Ureter (tissue), 1 donor: ENCODE data around the gene TGFB1. TPM values are rescaled to one million over a fixed set of nuclear protein-coding genes. Genes with fewer than 3 reads are reported as not detected.
"Not testable (repeated sequence)": the region's sequence is repeated elsewhere in the genome, so short reads cannot be mapped to it uniquely, and the experiment has no call there.

Experiments used
- DNase-seq: peaks from one replicate; pipeline ENCODE4 v3.0.0-alpha.2; 2020; ENCODE audit warnings: low spot score
- total RNA-seq: library from RNA; stranded (reverse); gene quantifications from one replicate; pipeline ENCODE4 v1.2.4, GENCODE V29; 2023
- donor health status: DM: yes; HTN: yes; CAD: no.

TGFB1 gene
- total RNA-seq, 1 donor from 2014 or later: 26.3 TPM

DNA sequence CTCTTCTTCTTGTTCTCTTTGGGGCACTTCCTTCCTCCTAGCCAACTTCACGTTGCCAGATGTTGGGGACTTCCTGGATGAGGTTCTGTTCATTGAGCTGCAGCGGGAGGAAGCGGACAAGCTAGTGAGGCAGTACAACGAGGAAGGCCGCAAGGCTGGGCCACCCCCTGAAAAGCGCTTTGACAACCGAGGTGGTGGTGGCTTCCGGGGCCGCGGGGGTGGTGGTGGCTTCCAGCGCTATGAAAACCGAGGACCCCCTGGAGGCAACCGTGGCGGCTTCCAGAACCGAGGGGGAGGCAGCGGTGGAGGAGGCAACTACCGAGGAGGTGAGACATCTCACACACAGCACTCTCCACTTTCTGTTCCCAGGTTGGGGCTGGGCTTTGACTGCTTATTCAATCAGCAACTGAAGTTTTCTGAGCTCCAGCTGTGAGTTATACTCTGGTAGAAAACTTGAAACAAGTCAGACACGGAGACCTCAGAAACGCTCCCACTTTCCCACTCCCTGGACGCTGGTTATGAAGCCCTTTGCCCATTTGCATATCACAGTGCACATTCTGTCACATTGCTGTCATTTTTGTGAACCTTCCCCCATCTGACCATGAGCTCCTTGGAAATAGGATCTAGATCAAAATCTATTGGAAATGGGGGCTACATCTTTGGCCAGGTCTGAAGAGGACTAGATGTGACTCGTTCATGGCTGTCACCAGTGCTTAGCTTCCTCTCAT is 50.9 kb downstream of the TGFB1 start:
- DNase-seq: no peak

DNA sequence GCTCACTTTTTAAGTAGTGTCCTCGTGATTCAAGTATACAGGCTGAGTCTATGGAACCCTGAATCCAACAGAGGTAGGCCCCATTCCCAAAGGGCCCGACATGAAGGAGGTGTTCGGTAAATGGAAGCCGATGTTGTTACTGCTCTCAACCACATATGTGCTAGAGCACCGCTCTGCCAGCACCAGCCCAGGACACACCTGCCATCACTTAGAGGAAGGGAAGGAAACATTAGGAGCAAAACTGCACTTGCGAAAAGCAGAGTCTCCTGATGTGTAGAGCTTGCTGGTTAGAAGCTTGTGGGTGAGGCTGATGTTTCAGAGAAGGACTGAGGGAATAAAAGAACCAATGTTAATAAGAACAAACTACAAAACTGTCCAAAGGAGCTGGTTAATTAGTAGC is 53.2 kb downstream of the TGFB1 start:
- DNase-seq: no peak

DNA sequence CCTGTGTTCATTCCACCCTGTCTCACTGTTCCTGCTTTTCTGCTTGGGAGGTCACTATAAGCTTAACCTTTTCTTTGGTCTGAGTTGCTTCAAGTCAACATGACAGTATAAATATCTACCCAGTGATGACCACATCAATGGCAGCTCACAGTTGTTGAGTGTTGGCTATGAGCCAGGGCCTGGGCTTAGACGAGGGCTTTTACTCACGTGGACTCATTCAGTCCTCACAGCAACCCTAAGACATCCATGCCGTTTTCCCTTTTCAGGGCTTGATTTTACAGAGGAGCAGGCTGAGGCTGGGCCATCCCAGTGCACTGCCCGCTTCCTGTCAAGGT is 54.0 kb downstream of the TGFB1 start:
- no peak for DNase-seq

DNA sequence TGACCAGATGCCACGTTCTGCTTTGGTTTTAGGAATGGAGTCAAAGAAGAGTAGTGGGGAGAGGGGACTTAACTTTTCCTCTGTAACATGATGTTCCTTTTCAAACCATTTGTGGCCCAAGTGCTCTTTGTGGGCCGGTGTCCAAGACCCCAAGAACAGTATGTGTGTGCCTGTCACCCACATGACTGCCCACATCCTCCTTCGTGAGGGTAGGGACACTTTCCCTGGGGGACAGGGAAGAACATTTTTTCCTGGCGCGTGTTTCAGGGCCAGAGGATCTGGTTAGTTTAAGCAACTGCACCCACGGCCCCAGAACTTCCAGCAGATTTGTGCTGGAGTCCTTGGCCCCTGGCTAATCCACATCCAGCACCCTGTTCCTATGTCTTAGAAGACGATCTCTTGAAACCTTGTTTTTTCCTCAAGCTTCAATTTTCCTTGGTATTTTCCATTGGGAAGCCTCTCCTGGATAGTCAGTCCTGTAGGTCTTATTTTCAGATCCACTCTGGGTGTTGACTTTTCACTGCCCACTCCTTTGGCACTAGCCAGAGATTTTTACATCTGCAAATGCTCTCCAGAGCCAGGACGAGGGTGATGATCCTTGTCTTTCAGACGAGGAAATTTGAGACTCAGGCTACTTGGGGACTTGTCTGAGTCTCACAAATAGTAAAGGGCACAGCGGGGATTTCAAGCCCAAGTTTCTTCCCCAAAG is 54.5 kb downstream of the TGFB1 start:
- no peak for DNase-seq

DNA sequence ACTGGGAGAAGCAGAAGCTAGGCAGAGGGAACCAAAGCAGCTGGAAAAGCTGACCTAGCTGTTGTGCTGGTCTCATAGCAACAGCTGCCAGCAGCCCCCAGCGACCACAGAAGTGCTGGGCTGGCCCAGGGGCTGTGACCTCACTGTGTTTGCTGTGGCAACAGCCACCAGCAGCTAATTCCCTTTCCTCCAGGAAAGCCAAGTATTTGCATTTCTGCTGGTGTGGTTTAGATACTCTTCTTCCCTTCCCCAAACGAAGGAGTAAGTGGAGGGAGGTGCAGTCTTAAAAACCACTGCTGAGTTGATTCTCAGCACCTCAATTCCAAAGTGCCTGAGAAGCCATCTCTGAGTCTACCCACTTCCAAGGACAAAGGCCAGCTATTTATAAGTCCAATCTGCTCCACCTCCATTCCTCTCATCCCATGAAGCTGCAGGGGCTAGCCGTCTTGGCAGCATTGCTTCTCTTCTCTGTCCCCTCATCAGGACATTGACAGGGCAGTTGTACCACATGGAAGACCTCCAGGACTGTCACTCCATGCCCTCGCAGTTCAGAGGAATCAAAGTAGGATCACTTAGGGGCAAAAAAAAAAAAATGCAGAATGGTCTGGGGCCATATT is 55.3 kb downstream of the TGFB1 start:
- DNase-seq: no peak

DNA sequence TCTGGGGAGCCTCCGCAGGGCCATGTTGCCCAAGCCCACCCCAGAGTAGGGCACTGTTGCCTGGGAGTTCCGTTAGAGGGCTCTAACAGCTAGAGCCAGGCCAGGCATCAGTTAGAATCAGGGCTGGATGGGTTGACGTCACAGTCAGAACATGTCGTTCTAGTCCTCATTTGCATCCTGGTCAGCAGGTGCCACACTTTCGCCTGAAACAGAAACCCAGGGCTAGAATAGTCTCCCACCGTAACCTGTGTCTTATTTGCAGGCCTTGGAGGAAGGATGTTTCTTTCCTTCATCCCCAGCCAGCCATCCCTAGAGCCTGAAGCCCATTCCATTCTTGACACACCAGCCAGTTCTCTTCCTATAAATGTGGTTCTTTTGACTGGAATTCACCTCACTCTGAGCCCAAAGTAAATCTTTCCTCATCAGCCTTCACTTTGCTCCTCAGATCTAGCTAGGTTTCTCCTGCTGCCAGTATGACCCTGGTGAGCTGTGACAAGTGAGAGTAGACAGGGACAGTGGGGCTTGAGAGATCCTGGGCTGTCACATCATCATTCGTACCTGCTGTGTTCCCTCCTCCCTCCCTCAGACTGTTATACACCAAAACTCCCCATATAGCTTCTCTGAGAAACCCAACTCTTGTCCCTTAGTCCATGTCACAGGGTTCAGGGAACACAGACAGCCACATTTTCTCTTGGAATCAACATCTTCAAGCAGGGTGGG is 55.9 kb downstream of the TGFB1 start:
- no peak for DNase-seq

DNA sequence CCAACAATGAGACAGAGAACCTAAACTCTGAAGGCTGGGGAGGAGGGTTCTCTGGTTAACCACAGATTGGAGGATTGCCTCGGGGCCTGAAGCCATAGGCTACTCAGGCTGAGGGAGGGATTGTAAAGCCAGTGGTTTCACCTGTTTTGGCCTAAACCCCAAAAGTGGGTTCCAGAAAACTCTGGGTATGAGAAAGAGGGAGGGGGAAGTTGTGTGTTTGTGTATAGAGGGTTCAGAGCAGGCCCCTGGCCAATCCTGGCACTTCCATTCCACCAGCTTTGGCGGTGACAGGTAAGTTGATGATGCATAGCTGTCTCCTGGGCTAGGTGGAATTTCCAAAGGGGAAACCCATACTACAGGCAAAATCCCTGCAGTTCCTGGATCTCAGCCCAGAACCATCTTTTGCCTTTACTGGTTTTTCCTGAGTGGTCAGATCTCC is 57.3 kb downstream of the TGFB1 start:
- no peak for DNase-seq

DNA sequence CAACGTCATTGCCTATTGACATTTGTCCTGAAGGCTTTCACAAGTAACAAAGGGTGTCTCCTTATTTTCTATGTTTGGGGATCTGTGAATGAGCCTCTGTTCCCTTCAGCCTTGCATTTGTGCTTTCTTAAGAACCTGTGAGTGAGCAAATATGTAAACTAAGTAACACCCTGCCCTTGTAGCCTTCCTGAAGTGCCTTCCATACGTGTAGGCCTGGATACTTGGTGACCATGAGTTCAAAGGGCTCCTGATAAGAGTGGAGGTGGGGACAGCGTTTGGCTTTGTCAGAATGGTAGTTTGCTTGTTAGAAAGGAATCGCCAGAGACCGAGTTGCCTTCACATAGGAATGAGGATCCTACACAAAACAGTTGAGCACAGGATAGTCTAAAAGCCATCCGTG is 58.2 kb downstream of the TGFB1 start:
- DNase-seq: no peak

DNA sequence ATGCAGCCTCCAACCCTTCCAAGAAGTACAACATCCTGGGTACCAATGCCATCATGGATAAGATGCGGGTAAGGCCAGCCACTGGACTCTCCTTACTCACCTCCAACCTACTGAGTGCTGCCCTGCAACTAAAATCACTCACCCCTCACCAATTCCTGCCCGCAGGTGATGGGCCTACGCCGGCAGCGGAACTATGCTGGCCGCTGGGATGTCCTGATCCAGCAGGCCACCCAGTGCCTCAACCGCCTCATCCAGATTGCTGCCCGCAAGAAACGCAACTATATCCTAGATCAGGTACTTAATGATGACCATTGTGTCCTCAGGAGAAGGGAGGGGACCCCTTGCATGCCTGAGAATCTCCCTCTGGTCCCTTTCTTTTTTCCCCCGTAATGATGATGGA is 59.3 kb downstream of the TGFB1 start:
- DNase-seq: no peak

DNA sequence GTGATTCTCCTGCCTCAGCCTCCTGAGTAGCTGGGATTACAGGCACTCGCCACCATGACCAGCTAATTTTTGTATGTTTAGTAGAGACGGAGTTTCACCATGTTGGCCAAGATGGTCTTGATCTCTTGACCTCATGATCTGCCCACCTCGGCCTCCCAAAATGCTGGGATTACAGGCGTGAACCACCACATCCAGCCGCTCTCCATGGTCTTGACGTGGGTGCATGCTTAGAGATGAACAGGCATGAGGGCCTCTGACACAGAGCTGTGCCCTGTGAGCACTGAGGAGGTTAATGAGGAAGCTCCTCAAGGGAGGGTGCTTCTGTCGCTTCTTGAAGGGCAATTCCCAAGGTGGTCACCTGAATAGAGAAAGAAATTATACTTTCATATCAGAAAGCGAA is 63.9 kb downstream of the TGFB1 start:
- DNase-seq: not testable (repeated sequence)

DNA sequence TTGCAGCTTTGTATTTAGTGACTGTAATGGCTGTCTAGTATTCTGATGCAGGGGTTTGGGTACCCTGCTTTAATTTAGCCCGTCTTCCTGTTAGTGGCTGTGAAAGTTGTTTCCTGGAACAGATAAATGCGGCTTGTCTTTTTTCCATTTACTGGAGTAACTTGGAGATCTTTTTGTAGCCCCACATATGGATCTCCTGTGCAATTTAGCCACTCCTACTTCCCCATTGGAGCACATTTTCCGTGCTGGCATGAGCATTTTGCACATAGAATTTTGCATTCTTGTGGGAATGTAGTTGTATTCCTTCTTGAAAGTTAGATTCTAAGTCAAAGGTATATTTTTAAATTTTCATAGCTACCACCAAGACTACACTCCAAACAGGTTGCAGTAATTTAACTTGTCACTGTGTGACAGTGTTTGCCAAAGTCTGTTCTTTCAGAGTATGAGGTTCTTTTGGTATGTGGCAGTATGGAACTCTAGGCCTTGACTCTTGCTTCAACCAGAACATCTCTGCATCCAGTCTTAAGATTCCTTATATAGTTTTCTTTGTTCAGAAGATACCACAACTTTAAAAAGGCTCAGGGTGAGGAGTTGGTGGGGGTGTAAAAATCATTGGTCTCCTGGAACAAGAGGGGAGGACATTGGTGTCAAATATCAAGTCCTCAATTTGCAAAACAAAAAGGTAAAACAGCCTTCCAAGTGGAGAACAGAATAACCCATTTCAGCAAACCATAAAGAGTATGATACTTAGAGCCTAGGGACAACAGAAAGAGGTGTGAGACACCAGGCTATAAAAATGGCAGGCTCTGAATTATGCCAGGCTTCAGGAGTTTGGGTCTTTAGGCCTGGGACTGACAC is 64.8 kb downstream of the TGFB1 start:
- no peak for DNase-seq

Other genes with a start within 250 kb of the TGFB1 start
- gene CYP2F1, start 239.5 kb downstream of the TGFB1 start, total RNA-seq: not detected
- gene CYP2S1, start 160.7 kb downstream of the TGFB1 start, total RNA-seq: 13.2 TPM
- gene AXL, start 134.7 kb downstream of the TGFB1 start, total RNA-seq: 40.1 TPM
- 183 TPM for gene HNRNPUL1, start 89.5 kb downstream of the TGFB1 start, total RNA-seq
- gene CCDC97, start 43.8 kb downstream of the TGFB1 start, total RNA-seq: 38.3 TPM
- gene B9D2, start 10.2 kb upstream of the TGFB1 start, total RNA-seq: 6.1 TPM
- gene TMEM91, start 22.6 kb upstream of the TGFB1 start, total RNA-seq: 12.2 TPM
- gene EXOSC5, start 43.4 kb upstream of the TGFB1 start, total RNA-seq: 21.6 TPM
- 19.8 TPM for gene BCKDHA, start 43.9 kb upstream of the TGFB1 start, total RNA-seq
- gene B3GNT8, start 73.5 kb upstream of the TGFB1 start, total RNA-seq: 4.6 TPM
- gene DMAC2, start 86.0 kb upstream of the TGFB1 start, total RNA-seq: 33.6 TPM
- not detected for gene ERICH4, start 89.2 kb upstream of the TGFB1 start, total RNA-seq
- 3.6 TPM for gene CEACAM21, start 222.2 kb upstream of the TGFB1 start, total RNA-seq